Right atrium auricular region (tissue), 2 donors: ENCODE data around the gene SPEN. TPM values are rescaled to one million over a fixed set of nuclear protein-coding genes. Genes with fewer than 3 reads are reported as not detected.
"Not testable (repeated sequence)": the region's sequence is repeated elsewhere in the genome, so short reads cannot be mapped to it uniquely, and the experiment has no call there.

Experiments
- DNase-seq: peaks from one replicate; pipeline ENCODE4 v3.0.0-alpha.2; 2019; ENCODE audit warnings: low spot score
- H3K27ac ChIP-seq, 2 donors: fragments of 200-600 bp; sonication (generic); 1 replicate in 1 of 2; 2 replicates in 1 of 2; pipeline ENCODE4 v1.5.1; 2016 to 2019
- H3K27me3 ChIP-seq, 2 donors: fragments of 200-600 bp; sonication (generic); one replicate each; pipeline versions ENCODE4 v1.5.1 to v1.6.0; 2017 to 2019
- H3K36me3 ChIP-seq: fragments of 200-600 bp; sonication (generic); one replicate; pipeline ENCODE4 v1.5.1; 2016
- H3K4me1 ChIP-seq, 2 donors: fragments of 200-600 bp; sonication (generic); one replicate each; pipeline versions ENCODE4 v1.5.1 to v1.6.0; 2017 to 2019
- H3K4me3 ChIP-seq, 2 donors: fragments of 200-600 bp; sonication (generic); 1 replicate in 1 of 2; 2 replicates in 1 of 2; pipeline ENCODE4 v1.5.1; 2017 to 2019; ENCODE audit warnings: mild to moderate bottlenecking in 1 of 2, moderate library complexity in 1 of 2
- H3K9me3 ChIP-seq, 2 donors: fragments of 200-600 bp; sonication (generic); one replicate each; pipeline ENCODE4 v1.5.1; 2019
- CTCF ChIP-seq, 2 donors: fragments of 200-600 bp; sonication (generic); IDR thresholded peaks; one replicate each; pipeline ENCODE4 v1.5.1; 2019; ENCODE audit warnings: antibody characterized with exemption in 2 of 2
- total RNA-seq, 2 donors: library from RNA; depleted of rRNA; stranded (reverse); fragments of >200 nt; gene quantifications; one replicate each; pipeline ENCODE4 v1.1.0, GENCODE V29; 2016

SPEN gene
- total RNA-seq, 2 donors from 2014 or later, result 25.0 to 32.9 TPM

GRCh38 chr1:15885701-15886610 is 38.4 kb downstream of the SPEN start:
- H3K27ac ChIP-seq, result peak overlapping the region; percentile 84 to 90
- H3K4me1 ChIP-seq, result peaks cover 0 to 48% of the 10 kb centered on the region in 2 donors
- H3K27me3 ChIP-seq, result no peaks in the 10 kb centered on the region
- TF ChIP-seq CTCF (IDR thresholded peaks at IDR 0.05), result peak in 1 of 2 donors; percentile 13
- no peaks in the 10 kb centered on the region for H3K36me3 ChIP-seq
- peak; percentile 99 for DNase-seq
- H3K9me3 ChIP-seq, result no peaks in the 10 kb centered on the region
- H3K4me3 ChIP-seq, result peak overlapping the region; percentile 24 to 46

GRCh38 chr1:15886611-15887167 is 39.2 kb downstream of the SPEN start:
- Histone ChIP-seq H3K27ac (peak overlapping the region; percentile 84 to 90), H3K4me1 (peaks cover 0 to 51% of the 10 kb centered on the region in 2 donors), H3K36me3 (no peaks in the 10 kb centered on the region), H3K9me3 (no peaks in the 10 kb centered on the region), H3K27me3 (no peaks in the 10 kb centered on the region), H3K4me3 (peak overlapping the region; percentile 24 to 46)
- TF ChIP-seq CTCF (IDR thresholded peaks at IDR 0.05), result no peak
- DNase-seq, result no peak

- H3K4me1 ChIP-seq, result peaks cover 0 to 36% of the 10 kb centered on the region in 2 donors
- H3K27ac ChIP-seq, result peak overlapping the region; percentile 74 to 75
- H3K4me3 ChIP-seq, H3K36me3 ChIP-seq, H3K9me3 ChIP-seq, DNase-seq, H3K27me3 ChIP-seq: not testable (repeated sequence)
Measured at GRCh38 chr1:15892857-15893599, 45.5 kb downstream of the SPEN start.

GRCh38 chr1:15895233-15895632 is 47.7 kb downstream of the SPEN start:
- no peaks in the 10 kb centered on the region for H3K9me3 ChIP-seq
- H3K36me3 ChIP-seq, result no peaks in the 10 kb centered on the region
- no peak for TF ChIP-seq CTCF (IDR thresholded peaks at IDR 0.05)
- peaks cover 0 to 42% of the 10 kb centered on the region in 2 donors for H3K4me1 ChIP-seq
- no peak overlapping the region for H3K4me3 ChIP-seq
- DNase-seq, result no peak
- H3K27me3 ChIP-seq, result no peaks in the 10 kb centered on the region
- no peak overlapping the region for H3K27ac ChIP-seq

- not testable (repeated sequence) for H3K4me3 ChIP-seq, H3K27me3 ChIP-seq, DNase-seq, H3K9me3 ChIP-seq, H3K27ac ChIP-seq, H3K36me3 ChIP-seq
- peaks cover 0 to 48% of the 10 kb centered on the region in 2 donors for H3K4me1 ChIP-seq
Measured at GRCh38 chr1:15896841-15897610, 49.5 kb downstream of the SPEN start.

GRCh38 chr1:15899266-15899665 is 51.8 kb downstream of the SPEN start:
- no peak for DNase-seq
- Histone ChIP-seq H3K4me1 (peaks cover 0 to 39% of the 10 kb centered on the region in 2 donors), H3K27ac (peak overlapping the region; percentile 31 to 53), H3K4me3 (no peak overlapping the region), H3K9me3 (no peaks in the 10 kb centered on the region), H3K27me3 (no peaks in the 10 kb centered on the region), H3K36me3 (no peaks in the 10 kb centered on the region)
- no peak for TF ChIP-seq CTCF (IDR thresholded peaks at IDR 0.05)
